ENCODE measurements around the gene CSNK1A1L.
A peak's percentile ranks its signal among the peaks of the same experiment; 100 is the strongest.

Gene CSNK1A1L

DNA sequence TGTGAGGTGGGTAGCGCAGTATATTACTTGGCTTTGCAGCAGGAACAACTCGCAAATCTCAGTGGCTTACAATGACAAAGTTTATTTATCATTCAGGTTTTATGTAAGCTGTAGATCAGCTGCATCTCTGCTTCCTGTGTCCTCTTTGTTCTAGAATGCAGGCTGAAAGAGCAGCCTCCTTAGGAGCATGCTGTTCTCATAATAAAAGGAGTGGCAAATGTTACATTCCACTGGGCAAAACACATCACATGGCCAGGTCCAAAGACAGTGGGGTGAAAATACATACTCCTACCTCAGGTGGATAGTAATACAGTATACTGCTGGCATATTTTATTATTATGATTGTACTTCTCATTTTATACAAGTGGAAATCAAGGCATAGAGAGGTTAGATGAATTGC, 1.2 kb upstream of the CSNK1A1L start:
- no peak for DNase-seq

GRCh38 chr13:37102896-37103295, 2.6 kb downstream of the CSNK1A1L start:
- no peak for DNase-seq

DNA sequence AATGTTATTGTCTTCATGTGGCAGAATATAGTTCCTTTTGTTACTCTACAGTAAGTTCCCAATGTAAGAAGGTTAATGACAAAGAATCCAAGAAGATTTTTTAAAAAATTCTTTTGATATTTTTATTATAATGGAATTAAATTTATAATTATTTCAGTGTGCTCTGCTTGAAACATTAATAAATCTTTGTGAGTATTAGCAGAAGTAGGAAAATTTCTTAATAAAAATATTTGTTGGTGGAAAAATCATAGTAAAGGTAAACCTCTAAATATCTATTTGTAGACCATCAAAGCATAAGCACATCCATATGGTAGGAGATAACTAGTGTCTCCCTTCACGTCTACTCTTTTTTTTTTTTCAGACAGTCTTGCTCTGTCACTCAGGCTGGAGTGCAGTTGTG, 4.3 kb downstream of the CSNK1A1L start:
- DNase-seq: no peak

GRCh38 chr13:37100731-37101130, 4.7 kb downstream of the CSNK1A1L start:
- DNase-seq: no peak

- no peak for DNase-seq
These were observed 8.4 kb downstream of the CSNK1A1L start for GRCh38 chr13:37097076-37097475.

GRCh38 chr13:37094840-37095239, 10.6 kb downstream of the CSNK1A1L start:
- no peak for DNase-seq

GRCh38 chr13:37094099-37094498, 11.4 kb downstream of the CSNK1A1L start:
- no peak for DNase-seq

GRCh38 chr13:37091835-37092234, 13.6 kb downstream of the CSNK1A1L start:
- no peak for DNase-seq

- DNase-seq: no peak
These were observed 14.6 kb downstream of the CSNK1A1L start for GRCh38 chr13:37090912-37091311.

- DNase-seq: no peak
These were observed 16.0 kb downstream of the CSNK1A1L start for GRCh38 chr13:37089495-37089894.

DNA sequence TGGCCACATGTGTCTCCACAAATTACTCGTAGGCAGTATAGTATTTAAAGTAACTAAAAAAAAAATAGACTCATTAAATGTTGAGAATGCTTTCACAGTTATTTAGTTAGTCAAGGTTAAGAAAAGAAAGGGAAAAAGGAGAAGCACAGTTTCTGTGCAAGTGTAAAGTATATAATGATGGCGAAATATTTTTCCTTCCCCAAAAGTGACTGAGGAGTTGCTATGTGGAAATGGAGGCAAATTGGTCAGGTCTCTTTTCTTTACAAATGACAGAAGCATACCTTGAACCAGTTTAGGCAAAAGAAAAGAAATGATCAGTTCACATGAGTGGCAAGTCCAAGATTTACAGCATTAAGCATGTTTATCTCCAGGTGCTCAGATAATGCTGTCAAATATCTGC, 18.0 kb downstream of the CSNK1A1L start:
- no peak for DNase-seq

DNA sequence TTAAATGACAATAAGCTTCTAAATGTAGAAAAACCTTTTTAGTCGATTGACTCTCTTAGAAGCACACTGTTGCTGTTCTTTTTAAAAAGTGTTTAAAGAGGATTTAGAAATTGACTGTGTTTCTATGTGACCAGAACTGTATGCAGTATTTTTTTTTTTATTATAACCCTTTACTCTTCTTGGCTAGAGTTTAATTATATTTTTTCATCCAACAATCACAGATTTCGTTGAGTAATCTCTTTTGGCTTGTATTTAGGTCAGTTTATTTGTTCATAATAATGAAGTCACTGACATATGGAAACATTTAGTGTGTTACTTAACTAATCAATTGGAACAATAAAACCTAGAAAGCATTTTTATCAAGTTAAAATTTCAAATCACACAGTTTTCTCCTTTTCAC, 19.9 kb downstream of the CSNK1A1L start:
- no peak for DNase-seq

GRCh38 chr13:37076818-37077217, 28.6 kb downstream of the CSNK1A1L start:
- DNase-seq: no peak

GRCh38 chr13:37075164-37075563, 30.3 kb downstream of the CSNK1A1L start:
- DNase-seq: no peak

GRCh38 chr13:37074703-37075102, 30.8 kb downstream of the CSNK1A1L start:
- DNase-seq: peak in 2 of 3 experiments; percentile 9 to 31

GRCh38 chr13:37072024-37072423, 33.4 kb downstream of the CSNK1A1L start:
- DNase-seq: no peak

GRCh38 chr13:37070956-37071355, 34.5 kb downstream of the CSNK1A1L start:
- no peak for DNase-seq

DNA sequence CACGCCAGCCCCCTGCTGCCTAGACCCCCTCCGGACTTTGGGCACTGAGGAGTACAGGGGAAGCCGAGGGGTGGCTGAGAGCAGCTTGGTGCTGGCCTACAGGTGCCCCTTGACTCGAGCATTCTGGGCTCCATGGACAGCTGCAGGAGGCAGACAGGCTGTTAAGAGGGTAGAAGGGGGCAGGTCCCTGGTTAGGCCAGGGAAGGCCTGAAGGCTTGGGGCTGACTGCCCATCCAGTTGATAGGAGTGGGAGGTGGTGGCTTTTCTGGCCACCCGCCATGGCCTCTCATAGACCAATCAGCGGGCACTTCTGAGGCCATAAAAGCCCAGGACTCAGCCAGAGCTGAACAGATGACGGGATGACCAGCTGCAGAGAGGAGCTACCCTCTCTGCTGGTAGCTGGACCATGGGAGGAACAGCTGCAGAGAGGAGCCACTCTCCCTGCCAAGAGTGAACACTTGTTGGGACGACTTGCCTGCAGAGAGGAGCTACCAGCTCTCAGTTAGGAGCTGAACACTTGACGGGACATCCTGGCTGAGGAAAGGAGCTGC, 35.2 kb downstream of the CSNK1A1L start:
- DNase-seq: no peak

GRCh38 chr13:37069597-37070103, 35.8 kb downstream of the CSNK1A1L start:
- no peak for DNase-seq

- peak in 1 of 3 experiments; percentile 8 for DNase-seq
These were observed 36.5 kb downstream of the CSNK1A1L start for GRCh38 chr13:37068962-37069361.

GRCh38 chr13:37067874-37068273, 37.6 kb downstream of the CSNK1A1L start:
- no peak for DNase-seq

DNA sequence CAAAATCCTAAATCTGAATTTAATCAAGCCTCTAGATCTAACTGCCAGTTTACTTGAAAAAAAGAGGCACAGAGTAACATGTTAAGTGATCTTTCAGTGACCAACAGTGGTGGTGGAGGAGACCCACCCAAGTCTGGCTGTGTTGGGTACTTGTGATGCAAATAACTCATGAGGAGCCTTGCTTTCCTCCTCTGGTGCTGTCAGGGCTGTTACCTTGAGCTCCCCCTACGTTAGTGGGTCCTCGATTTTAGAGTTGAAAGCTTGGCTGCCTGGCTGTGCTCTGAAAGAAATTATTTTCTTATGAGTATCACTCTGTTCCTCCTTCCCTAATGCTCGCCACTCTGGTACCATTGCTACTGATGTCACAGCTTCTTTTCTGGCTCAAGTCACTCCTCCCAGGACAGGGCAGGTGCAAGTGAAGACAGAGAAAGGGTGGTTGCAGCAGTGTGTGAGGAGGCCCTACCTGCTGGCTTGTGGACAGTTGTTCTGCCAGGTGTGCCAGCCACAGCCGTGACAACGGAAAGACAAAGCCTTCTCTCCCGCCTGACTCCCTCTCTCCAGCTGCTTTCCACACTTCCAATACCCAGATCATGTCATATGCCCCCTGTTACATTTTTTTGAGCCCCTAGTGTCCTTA, 39.5 kb downstream of the CSNK1A1L start:
- DNase-seq: peak in 1 of 3 experiments; percentile 4

GRCh38 chr13:37059848-37060192, 45.6 kb downstream of the CSNK1A1L start:
- no peak for DNase-seq

- peak; percentile 86 to 91 (median 90) for DNase-seq
These were observed 46.3 kb downstream of the CSNK1A1L start, which contains the start of gene SUPT20H for GRCh38 chr13:37058910-37059847. Gene SUPT20H (minus strand): TSS chr13:37059688. CDS start chr13:37051490, 8,198 bp downstream.

All from NCI-H1417 (cell line).